GM12878 (cell line): Measurements from ENCODE around the gene TEX261. TPM values are rescaled to one million over a fixed set of nuclear protein-coding genes. Genes with fewer than 3 reads are reported as not detected.

Source experiments
- ATAC-seq: fragments of 200-7000 bp; cut with Tn5 transposase; 3 replicates; pipeline ENCODE4 v1.9.1; 2020; ENCODE audit warnings: mild to moderate bottlenecking, moderate library complexity
- BruUV-seq: library from RNA; stranded (reverse); fragments of 400-500 nt; replicated peaks from 2 replicates; lab custom pipeline; 2021; lab: Mats Ljungman, UMichigan
- CTCF ChIA-PET: fragments of 300-600 bp; sonication (Branson Sonifier 250); formaldehyde crosslinking; extraction: SDS; loops from one replicate; lab custom pipeline; 2021; ENCODE audit warnings: inconsistent platforms; lab: Yijun Ruan, JAX
- POLR2A ChIA-PET: fragments of 350-600 bp; formaldehyde crosslinking; extraction: SDS; loops from one replicate; lab custom pipeline; 2021; ENCODE audit warnings: inconsistent platforms; lab: Charles Lee
- RAD21 ChIA-PET: fragments of 300-600 bp; sonication (Branson Sonifier 250); formaldehyde crosslinking; loops from one replicate; lab custom pipeline; 2023; ENCODE audit warnings: antibody characterized with exemption; ENCODE audit not compliant: unreplicated experiment; lab: Charles Lee
- SMC1A ChIA-PET: fragments of 300-600 bp; sonication (Branson Sonifier 250); formaldehyde crosslinking; loops from one replicate; lab custom pipeline; 2023; ENCODE audit not compliant: unreplicated experiment, uncharacterized antibody; lab: Charles Lee
- DNase-seq: peaks from one replicate; pipeline ENCODE4 v3.0.0-alpha.2; 2011; ENCODE audit warnings: low read depth, low spot score
- FAIRE-seq: peaks from 3 replicates; lab custom pipeline; 2011; peaks lifted over from hg19 to GRCh38; lab: Jason Lieb, UNC
- H2AFZ ChIP-seq: 2 replicates; pipeline ENCODE4 v1.6.0; 2011; ENCODE audit warnings: low read depth, low read length, control low read depth; ENCODE audit not compliant: control insufficient read depth
- H3K27ac ChIP-seq: 2 replicates; pipeline ENCODE4 v1.5.1; 2011; ENCODE audit warnings: control low read depth; ENCODE audit not compliant: control insufficient read depth, insufficient read depth
- H3K27me3 ChIP-seq, 2 experiments: replicated peaks in 1 of 2; 2 replicates each; pipeline versions ENCODE4 v1.6.0 to v1.6.1; 2011; ENCODE audit warnings: low read length in 1 of 2; ENCODE audit not compliant: control insufficient read depth in 2 of 2, insufficient read depth in 2 of 2
- H3K36me3 ChIP-seq, 2 experiments: 2 replicates each; pipeline ENCODE4 v1.5.1; 2011; ENCODE audit warnings: low read length in 1 of 2; ENCODE audit not compliant: control insufficient read depth in 2 of 2, insufficient read depth in 2 of 2
- H3K4me1 ChIP-seq: 2 replicates; pipeline ENCODE4 v1.6.1; 2011; ENCODE audit warnings: mild to moderate bottlenecking, low read length, moderate library complexity, mixed read lengths; ENCODE audit not compliant: control insufficient read depth, insufficient read depth
- H3K4me2 ChIP-seq: 2 replicates; pipeline ENCODE4 v1.6.0; 2011; ENCODE audit warnings: control low read depth; ENCODE audit not compliant: control insufficient read depth, insufficient read depth
- H3K4me3 ChIP-seq: fragments of 200-600 bp; sonication (generic); 2 replicates; pipeline ENCODE4 v1.5.1; 2016
- H3K79me2 ChIP-seq: 2 replicates; pipeline ENCODE4 v1.6.0; 2011; ENCODE audit warnings: low read length; ENCODE audit not compliant: control insufficient read depth, insufficient read depth
- H3K9ac ChIP-seq: 2 replicates; pipeline ENCODE4 v1.8.0; 2011; ENCODE audit warnings: low read length, control low read depth, mixed read lengths; ENCODE audit not compliant: control insufficient read depth, insufficient read depth
- H3K9me3 ChIP-seq: replicated peaks from 3 replicates; pipeline ENCODE4 v1.5.1; 2011; ENCODE audit warnings: mild to moderate bottlenecking, low read length; ENCODE audit not compliant: control insufficient read depth, insufficient read depth
- H4K20me1 ChIP-seq: 2 replicates; pipeline ENCODE4 v1.6.0; 2011; ENCODE audit not compliant: control insufficient read depth, insufficient read depth
- BCLAF1 ChIP-seq: fragments of 450-650 bp; IDR thresholded peaks from 2 replicates; pipeline ENCODE4 v1.6.1; 2017; ENCODE audit warnings: antibody characterized with exemption, mild to moderate bottlenecking, moderate library complexity
- CEBPB ChIP-seq, 2 experiments: fragments of 150-350 bp in 1 of 2; IDR thresholded peaks; 2 replicates each; pipeline ENCODE4 v1.6.1; 2012 to 2014; ENCODE audit warnings: low read depth in 2 of 2, low read length in 2 of 2, borderline replicate concordance in 1 of 2, inconsistent platforms in 1 of 2
- GABPA ChIP-seq: IDR thresholded peaks from 2 replicates; pipeline ENCODE4 v1.6.1; 2014; ENCODE audit warnings: antibody characterized with exemption, low read depth, mild to moderate bottlenecking, inconsistent platforms
- KLF5 ChIP-seq: fragments of 450-650 bp; IDR thresholded peaks from 2 replicates; pipeline ENCODE4 v1.6.1; 2014; ENCODE audit warnings: mild to moderate bottlenecking; ENCODE audit not compliant: partially characterized antibody
- NFYA ChIP-seq: IDR thresholded peaks from 2 replicates; pipeline ENCODE4 v1.6.1; 2011; ENCODE audit warnings: low read depth, mild to moderate bottlenecking, low read length, improper control_type of control experiment, borderline replicate concordance
- NR2F1 ChIP-seq: fragments of 450-650 bp; conservative IDR thresholded peaks from 2 replicates; pipeline ENCODE4 v1.6.1; 2017; ENCODE audit warnings: mild to moderate bottlenecking
- POLR2AphosphoS5 ChIP-seq: IDR thresholded peaks from 2 replicates; pipeline ENCODE4 v1.6.1; 2011; ENCODE audit warnings: mild to moderate bottlenecking, low read length, inconsistent platforms
- RAD21 ChIP-seq: IDR thresholded peaks from 2 replicates; pipeline ENCODE4 v1.6.1; 2011; ENCODE audit warnings: mild to moderate bottlenecking, low read depth, low read length, moderate library complexity; ENCODE audit not compliant: insufficient read depth
- RAD51 ChIP-seq: fragments of 450-650 bp; IDR thresholded peaks from 2 replicates; pipeline ENCODE4 v1.6.1; 2016; ENCODE audit warnings: moderate library complexity, mild to moderate bottlenecking, inconsistent platforms
- RBBP5 ChIP-seq: fragments of 200-600 bp; sonication (generic); conservative IDR thresholded peaks from 2 replicates; pipeline ENCODE4 v1.6.1; 2016
- RUNX3 ChIP-seq: IDR thresholded peaks from 2 replicates; pipeline ENCODE4 v1.6.1; 2012; ENCODE audit warnings: low read length, inconsistent platforms
- SMC3 ChIP-seq: IDR thresholded peaks from 2 replicates; pipeline ENCODE4 v1.6.1; 2011; ENCODE audit warnings: low read length, improper control_type of control experiment, borderline replicate concordance
- WGBS: methylation state at CpG from one replicate; pipeline ENCODE4 v1.1.6; 2016; ENCODE audit warnings: low lambda C conversion rate; ENCODE audit not compliant: insufficient replicate concordance, insufficient coverage; ENCODE audit errors: missing lambda C conversion rate; 5-methylcytosine and 5-hydroxymethylcytosine counted together
- in situ Hi-C: fragments of 300-500 bp; cut with MboI; formaldehyde crosslinking; loops from 9 replicates; pipeline ENCODE4 v1.14.3; 2018; ENCODE audit warnings: mixed read lengths
- intact Hi-C: fragments of 100-400 bp; cut with micrococcal nuclease; formaldehyde crosslinking; loops from one replicate; pipeline ENCODE4 v1.14.2; 2022; ENCODE audit not compliant: unreplicated experiment
- polyA plus RNA-seq, 11 experiments: library from polyadenylated mRNA; depleted of rRNA in 4 of 11; unstranded in 6 of 11; stranded (reverse) in 5 of 11; fragments of >200 nt; fragmentation: Nextera tagmentation in 4 of 11; fragmentation: Illumina TruSeq in 1 of 11; extraction: Ambion mirVana in 4 of 11; extraction: Trizol in 1 of 11; gene quantifications; 1 replicate in 1 of 11; 2 replicates in 10 of 11; pipeline versions ENCODE4 v1.2.1 to v1.2.3, GENCODE V29; 2011 to 2016; ENCODE audit warnings: inconsistent platforms in 2 of 11, missing spikeins in 2 of 11, low read depth in 1 of 11
- total RNA-seq, 4 experiments: library from RNA; depleted of rRNA in 3 of 4; stranded (reverse); fragments of >200 nt in 3 of 4; fragmentation: Illumina TruSeq in 1 of 4; extraction: Trizol in 1 of 4; gene quantifications; 2 replicates each; pipeline versions ENCODE4 v1.2.1 to v1.2.3, GENCODE V29; 2013 to 2021

TEX261 gene
- total and polyA plus RNA-seq, 10 of the 15 experiments (the other 5 are each of a cell fraction or from before 2014, with no cell fraction given) = 5.5 to 75.6 (median 40.3) TPM

GRCh38 chr2:70983506-70984227 is 11.0 kb downstream of the TEX261 start:
- intact Hi-C loops = no loop called here

More at GRCh38 chr2:70983506-70984227, 11.0 kb downstream of the TEX261 start:
- TF ChIP-seq BCLAF1 (no peak), GABPA (no peak), NR2F1 (no peak), SMC3 (no peak), CEBPB (IDR thresholded peaks at IDR 0.05; ENCODE audit: borderline replicate concordance in 1 of 2, low read depth in 2 of 2, low read length in 2 of 2) (no peak), RAD51 (no peak), KLF5 (no peak), RAD21 (no peak), RUNX3 (no peak), NFYA (no peak), POLR2AphosphoS5 (no peak), RBBP5 (no peak)
- TF ChIP-seq, all 136 proteins: peak for 0
- Histone ChIP-seq H3K36me3 (peaks cover 5 to 12% of the 10 kb centered on the region in 2 experiments; a peak in 3 of 4 replicates), H3K27me3 (no peaks in the 10 kb centered on the region), H3K9me3 (no peaks in the 10 kb centered on the region), H3K79me2 (no peaks in the 10 kb centered on the region), H4K20me1 (no peaks in the 10 kb centered on the region), H2AFZ (no peak overlapping the region), H3K4me1 (no peaks in the 10 kb centered on the region), H3K4me3 (no peak overlapping the region), H3K4me2 (no peak overlapping the region), H3K27ac (no peak overlapping the region), H3K9ac (no peak overlapping the region)
- CTCF ChIA-PET = interaction anchor here (1.1 to 2.2 kb wide), 8 partner anchors 9 to 680 kb away, joined by 3 to 10 read pairs (median 4); partner anchors contain the start of genes NAGK and TEX261
- FAIRE-seq = no peak
- 82% methylated on average over 8 of the region's 8 CpGs for WGBS
- BruUV-seq = no TSS peak
- in situ Hi-C loops = no loop called here
- DNase-seq = no peak
- RAD21 ChIA-PET = interaction anchor here (1.2 kb wide), 1 partner anchor 173 kb away, joined by 4 read pairs; no protein-coding TSS in a partner anchor
- SMC1A ChIA-PET = interaction anchor here (1.0 to 2.0 kb wide), 3 partner anchors 12 to 20 kb away, joined by 3 to 11 read pairs (median 4); no protein-coding TSS in a partner anchor
- no peak for ATAC-seq
- POLR2A ChIA-PET = no interaction called here
